A673 (cell line): Measurements from ENCODE around the gene EXOC6. TPM values are rescaled to one million over a fixed set of nuclear protein-coding genes. Genes with fewer than 3 reads are reported as not detected.

Experiments used
- BruUV-seq: library from RNA; stranded (reverse); fragments of 400-500 nt; replicated peaks from 2 replicates; lab custom pipeline; 2021; lab: Mats Ljungman, UMichigan
- CTCF ChIA-PET: fragments of 300-600 bp; sonication (Branson Sonifier 250); formaldehyde crosslinking; loops from one replicate; lab custom pipeline; 2022; ENCODE audit warnings: antibody characterized with exemption; lab: Charles Lee
- POLR2A ChIA-PET: fragments of 300-600 bp; sonication (Branson Sonifier 250); formaldehyde crosslinking; loops from one replicate; lab custom pipeline; 2022; ENCODE audit warnings: antibody characterized with exemption; ENCODE audit not compliant: low non-redundant PET; lab: Charles Lee
- DNase-seq: peaks from one replicate; pipeline ENCODE4 v3.0.0-alpha.2; 2015; ENCODE audit warnings: low spot score
- H3K27ac ChIP-seq: fragments of 200-600 bp; sonication (generic); 2 replicates; pipeline ENCODE4 v1.5.1; 2016; ENCODE audit warnings: mixed run types, low read depth, mild to moderate bottlenecking, mixed read lengths, antibody characterized with exemption, low read length; ENCODE audit not compliant: poor library complexity, severe bottlenecking
- H3K27me3 ChIP-seq: fragments of 200-600 bp; sonication (generic); replicated peaks from 2 replicates; pipeline ENCODE4 v1.6.1; 2017; ENCODE audit warnings: mixed run types, low read depth, mild to moderate bottlenecking, mixed read lengths, antibody characterized with exemption, low read length; ENCODE audit not compliant: insufficient read depth, poor library complexity
- H3K36me3 ChIP-seq: fragments of 200-600 bp; sonication (generic); 2 replicates; pipeline ENCODE4 v1.6.1; 2016; ENCODE audit warnings: mixed run types, mild to moderate bottlenecking, mixed read lengths, antibody characterized with exemption, low read length; ENCODE audit not compliant: insufficient read depth, poor library complexity, severe bottlenecking
- H3K4me1 ChIP-seq: fragments of 200-600 bp; sonication (generic); 2 replicates; pipeline ENCODE4 v1.6.1; 2017; ENCODE audit warnings: mixed run types, mild to moderate bottlenecking, mixed read lengths, antibody characterized with exemption, low read length; ENCODE audit not compliant: insufficient read depth, poor library complexity, severe bottlenecking
- H3K4me3 ChIP-seq: fragments of 200-600 bp; sonication (generic); 2 replicates; pipeline ENCODE4 v1.5.1; 2016; ENCODE audit warnings: low read depth, mixed run types, mild to moderate bottlenecking, mixed read lengths, low read length; ENCODE audit not compliant: poor library complexity, severe bottlenecking
- H3K9me3 ChIP-seq: fragments of 200-600 bp; sonication (generic); 2 replicates; pipeline ENCODE4 v1.6.1; 2016; ENCODE audit warnings: mixed run types, low read depth, mild to moderate bottlenecking, mixed read lengths, antibody characterized with exemption, low read length; ENCODE audit not compliant: poor library complexity, severe bottlenecking
- EZH2 ChIP-seq: fragments of 200-600 bp; sonication (generic); IDR thresholded peaks from 2 replicates; pipeline ENCODE4 v1.6.1; 2017; ENCODE audit warnings: borderline replicate concordance, low read depth, mild to moderate bottlenecking, mixed read lengths, antibody characterized with exemption, low read length; ENCODE audit not compliant: poor library complexity, severe bottlenecking
- intact Hi-C: fragments of 100-400 bp; cut with micrococcal nuclease; formaldehyde crosslinking; loops from one replicate; pipeline ENCODE4 v1.10.0; 2022; ENCODE audit not compliant: unreplicated experiment
- total RNA-seq: library from RNA; stranded (reverse); gene quantifications from 2 replicates; pipeline ENCODE4 v1.2.3, GENCODE V29; 2021
- TF ChIP-seq, protein P1 (sequence below): fragments of 300-800, 200-600 bp; sonication (generic); conservative IDR thresholded peaks from 2 replicates; pipeline ENCODE4 v1.5.1; 2017; ENCODE audit warnings: low read depth, mild to moderate bottlenecking, antibody characterized with exemption, low read length, moderate library complexity, mixed read lengths

The EXOC6 gene
- total RNA-seq, 1 experiment from 2014 or later: 35.0 TPM

DNA sequence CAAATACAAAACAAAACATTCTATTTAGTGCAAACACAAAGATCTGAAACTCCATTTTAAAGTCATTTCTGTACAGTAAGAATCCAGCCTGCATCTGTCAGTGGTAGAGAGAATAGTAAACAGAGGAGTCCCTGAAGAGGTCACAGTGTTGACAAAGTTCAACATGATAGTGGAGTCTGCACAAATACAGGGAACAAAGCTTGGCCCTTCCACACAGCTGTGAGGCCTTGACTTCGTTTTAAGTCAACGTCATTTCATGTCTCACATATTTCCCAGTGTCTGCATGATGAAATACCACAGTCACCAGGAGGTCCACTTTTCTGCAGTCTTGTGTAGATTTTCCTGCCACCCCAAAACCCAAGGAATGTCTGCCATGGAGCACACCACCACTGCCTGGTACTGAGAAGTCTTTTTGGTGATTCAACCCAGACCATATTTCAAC, 258.3 kb downstream of the EXOC6 start:
- TF ChIP-seq, protein P1, sequence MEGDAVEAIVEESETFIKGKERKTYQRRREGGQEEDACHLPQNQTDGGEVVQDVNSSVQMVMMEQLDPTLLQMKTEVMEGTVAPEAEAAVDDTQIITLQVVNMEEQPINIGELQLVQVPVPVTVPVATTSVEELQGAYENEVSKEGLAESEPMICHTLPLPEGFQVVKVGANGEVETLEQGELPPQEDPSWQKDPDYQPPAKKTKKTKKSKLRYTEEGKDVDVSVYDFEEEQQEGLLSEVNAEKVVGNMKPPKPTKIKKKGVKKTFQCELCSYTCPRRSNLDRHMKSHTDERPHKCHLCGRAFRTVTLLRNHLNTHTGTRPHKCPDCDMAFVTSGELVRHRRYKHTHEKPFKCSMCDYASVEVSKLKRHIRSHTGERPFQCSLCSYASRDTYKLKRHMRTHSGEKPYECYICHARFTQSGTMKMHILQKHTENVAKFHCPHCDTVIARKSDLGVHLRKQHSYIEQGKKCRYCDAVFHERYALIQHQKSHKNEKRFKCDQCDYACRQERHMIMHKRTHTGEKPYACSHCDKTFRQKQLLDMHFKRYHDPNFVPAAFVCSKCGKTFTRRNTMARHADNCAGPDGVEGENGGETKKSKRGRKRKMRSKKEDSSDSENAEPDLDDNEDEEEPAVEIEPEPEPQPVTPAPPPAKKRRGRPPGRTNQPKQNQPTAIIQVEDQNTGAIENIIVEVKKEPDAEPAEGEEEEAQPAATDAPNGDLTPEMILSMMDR: no peak
- no peak for TF ChIP-seq EZH2
- intact Hi-C loops: no loop called here
- CTCF ChIA-PET: no interaction called here
- BruUV-seq: no TSS peak
- H3K4me1 ChIP-seq: no peaks in the 10 kb centered on the region
- H3K36me3 ChIP-seq: no peaks in the 10 kb centered on the region
- no peak overlapping the region for H3K27ac ChIP-seq
- no peak for DNase-seq
- no peak overlapping the region for H3K4me3 ChIP-seq
- H3K9me3 ChIP-seq: no peaks in the 10 kb centered on the region
- POLR2A ChIA-PET: no interaction called here
- H3K27me3 ChIP-seq: no peaks in the 10 kb centered on the region

Other genes with a start within 250 kb of the EXOC6 start
- gene HHEX, start 158.6 kb upstream of the EXOC6 start, total RNA-seq: 8.4 and 12.1 TPM in 2 replicates
- 0.13 and 0.20 TPM in 2 replicates for gene CYP26C1, start 212.3 kb downstream of the EXOC6 start, total RNA-seq
- not detected in 2 replicates for gene CYP26A1, start 225.4 kb downstream of the EXOC6 start, total RNA-seq